Activated CD8-positive, alpha-beta T cell treated with anti-CD3 and anti-CD28 coated beads, Interleukin-2, amount 10 ng/mL, durations not matched to agents 7 days and 5 days (primary cell): Measurements from ENCODE around the gene JUNB. TPM values are rescaled to one million over a fixed set of nuclear protein-coding genes. Genes with fewer than 3 reads are reported as not detected.

Source experiments
- ATAC-seq: fragments of 150-1000 bp; cut with Tn5 transposase; one replicate; pipeline ENCODE4 v1.10.0; 2021; ENCODE audit warnings: moderate library complexity
- CTCF ChIA-PET: fragments of 350-600 bp; sonication (Branson Sonifier 250); formaldehyde crosslinking; loops from one replicate; lab custom pipeline; 2021; ENCODE audit warnings: antibody characterized with exemption; lab: Charles Lee
- POLR2A ChIA-PET: fragments of 350-600 bp; sonication (Branson Sonifier 250); formaldehyde crosslinking; loops from one replicate; lab custom pipeline; 2021; ENCODE audit warnings: antibody characterized with exemption; lab: Charles Lee
- DNase-seq: peaks from one replicate; pipeline ENCODE4 v3.0.0-alpha.2; 2020
- H3K27ac Mint-ChIP-seq: one replicate; pipeline ENCODE4 v1.8.0; 2021; ENCODE audit warnings: mild to moderate bottlenecking, mixed read lengths
- H3K27me3 Mint-ChIP-seq: one replicate; pipeline ENCODE4 v1.8.0; 2021; ENCODE audit warnings: low read depth, mixed read lengths
- H3K36me3 Mint-ChIP-seq: one replicate; pipeline ENCODE4 v1.8.0; 2021; ENCODE audit warnings: low read depth, mixed read lengths
- H3K4me1 Mint-ChIP-seq: one replicate; pipeline ENCODE4 v1.8.0; 2021; ENCODE audit warnings: low read depth, mixed read lengths
- H3K4me3 Mint-ChIP-seq: one replicate; pipeline ENCODE4 v1.8.0; 2021; ENCODE audit warnings: mild to moderate bottlenecking, mixed read lengths
- H3K9me3 Mint-ChIP-seq: one replicate; pipeline ENCODE4 v1.8.0; 2022; ENCODE audit warnings: mixed read lengths; ENCODE audit not compliant: insufficient read depth
- total RNA-seq, 2 experiments: library from RNA; stranded (reverse); gene quantifications; one replicate each; pipeline ENCODE4 v1.2.3, GENCODE V29; 2021

JUNB gene
- total RNA-seq, 2 experiments from 2014 or later = 90.4 to 92.9 TPM

- H3K27me3 Mint-ChIP-seq = peaks cover 5% of the 10 kb centered on the region
- POLR2A ChIA-PET = interaction anchor here (0.6 to 1.3 kb wide), 3 partner anchors 24 to 79 kb away, joined by 3 to 8 read pairs (median 7); partner anchors contain the start of gene TRIR
- peaks cover 11% of the 10 kb centered on the region for H3K4me1 Mint-ChIP-seq
- no peaks in the 10 kb centered on the region for H3K9me3 Mint-ChIP-seq
- peak; percentile 72 for DNase-seq
- H3K4me3 Mint-ChIP-seq = peak overlapping the region; percentile 31
- peak; percentile 83 for ATAC-seq
- CTCF ChIA-PET = interaction anchor here (0.6 to 15.9 kb wide), 32 partner anchors 8 to 262 kb away, joined by 3 to 383 read pairs (median 5); partner anchors contain the start of genes GCDH, GET3, JUNB and PRDX2
- H3K36me3 Mint-ChIP-seq = no peaks in the 10 kb centered on the region
- no peak overlapping the region for H3K27ac Mint-ChIP-seq
Measured at GRCh38 chr19:12757544-12758274, 33.6 kb upstream of the JUNB start.

- Mint-ChIP-seq H3K4me3 (no peak overlapping the region), H3K4me1 (peaks cover 11% of the 10 kb centered on the region)
- POLR2A ChIA-PET = interaction anchor here (0.6 to 1.3 kb wide), 3 partner anchors 26 to 36 kb away, joined by 4 to 7 read pairs (median 4); no protein-coding TSS in a partner anchor
Measured at GRCh38 chr19:12759686-12760085, 31.6 kb upstream of the JUNB start.

GRCh38 chr19:12763100-12763499 is 28.2 kb upstream of the JUNB start:
- Mint-ChIP-seq H3K27me3 (peaks cover 2% of the 10 kb centered on the region), H3K27ac (no peak overlapping the region), H3K4me3 (no peak overlapping the region), H3K9me3 (no peaks in the 10 kb centered on the region), H3K36me3 (peaks cover 2% of the 10 kb centered on the region), H3K4me1 (peaks cover 7% of the 10 kb centered on the region)
- ATAC-seq = no peak
- ChIA-PET CTCF (interaction anchor here (2.0 to 15.9 kb wide), 4 partner anchors 15 to 84 kb away, joined by 7 to 383 read pairs (median 134); partner anchors contain the start of genes GET3, JUNB and TRIR), POLR2A (interaction anchor here (0.8 to 1.1 kb wide), 2 partner anchors 29 to 33 kb away, joined by 3 read pairs; partner anchors contain the start of gene JUNB)
- DNase-seq = no peak

More at GRCh38 chr19:12759686-12760085, 31.6 kb upstream of the JUNB start:
- no peak for DNase-seq
- ATAC-seq = no peak
- Mint-ChIP-seq H3K9me3 (no peaks in the 10 kb centered on the region), H3K36me3 (peaks cover 2% of the 10 kb centered on the region), H3K27ac (no peak overlapping the region), H3K27me3 (peaks cover 5% of the 10 kb centered on the region)
- CTCF ChIA-PET = interaction anchor here (0.7 to 15.9 kb wide), 23 partner anchors 8 to 206 kb away, joined by 3 to 383 read pairs (median 5); partner anchors contain the start of genes BEST2, GET3, JUNB and PRDX2

GRCh38 chr19:12764698-12765097 is 26.6 kb upstream of the JUNB start:
- CTCF ChIA-PET = interaction anchor here (1.4 to 15.9 kb wide), 4 partner anchors 8 to 83 kb away, joined by 6 to 383 read pairs (median 134); partner anchors contain the start of genes GET3, JUNB and TRIR
- no peak overlapping the region for H3K4me3 Mint-ChIP-seq
- H3K4me1 Mint-ChIP-seq = peaks cover 9% of the 10 kb centered on the region
- DNase-seq (no peak), ATAC-seq (no peak)
- H3K9me3 Mint-ChIP-seq = no peaks in the 10 kb centered on the region
- no peaks in the 10 kb centered on the region for H3K27me3 Mint-ChIP-seq
- POLR2A ChIA-PET = interaction anchor here (0.7 to 1.6 kb wide), 4 partner anchors 27 to 117 kb away, joined by 3 to 5 read pairs (median 4); partner anchors contain the start of gene JUNB
- peaks cover 2% of the 10 kb centered on the region for H3K36me3 Mint-ChIP-seq
- H3K27ac Mint-ChIP-seq = no peak overlapping the region

- H3K4me1 Mint-ChIP-seq = peaks cover 12% of the 10 kb centered on the region
- ChIA-PET CTCF (interaction anchor here (0.7 to 15.9 kb wide), 13 partner anchors 8 to 81 kb away, joined by 3 to 383 read pairs (median 7); partner anchors contain the start of genes GET3, JUNB, THSD8 and TRIR), POLR2A (interaction anchor here (1.1 kb wide), 1 partner anchor 32 kb away, joined by 3 read pairs; no protein-coding TSS in a partner anchor)
- peak; percentile 78 for DNase-seq
- ATAC-seq = peak; percentile 83
- H3K9me3 Mint-ChIP-seq = no peaks in the 10 kb centered on the region
- H3K36me3 Mint-ChIP-seq = peaks cover 2% of the 10 kb centered on the region
- no peaks in the 10 kb centered on the region for H3K27me3 Mint-ChIP-seq
- no peak overlapping the region for H3K27ac Mint-ChIP-seq
- no peak overlapping the region for H3K4me3 Mint-ChIP-seq
Measured at GRCh38 chr19:12766051-12766521, 25.2 kb upstream of the JUNB start.

GRCh38 chr19:12767150-12767549 is 24.1 kb upstream of the JUNB start:
- H3K36me3 Mint-ChIP-seq = peaks cover 2% of the 10 kb centered on the region
- no peaks in the 10 kb centered on the region for H3K27me3 Mint-ChIP-seq
- no peak overlapping the region for H3K4me3 Mint-ChIP-seq
- ATAC-seq (no peak), DNase-seq (no peak)
- CTCF ChIA-PET = interaction anchor here (0.8 to 15.9 kb wide), 6 partner anchors 10 to 84 kb away, joined by 4 to 383 read pairs (median 38); partner anchors contain the start of genes GET3, JUNB and TRIR
- POLR2A ChIA-PET = interaction anchor here (1.1 to 1.3 kb wide), 2 partner anchors 29 to 30 kb away, joined by 3 read pairs; partner anchors contain the start of gene GET3
- no peaks in the 10 kb centered on the region for H3K9me3 Mint-ChIP-seq
- no peak overlapping the region for H3K27ac Mint-ChIP-seq
- peaks cover 15% of the 10 kb centered on the region for H3K4me1 Mint-ChIP-seq

- Mint-ChIP-seq H3K27ac (no peak overlapping the region), H3K4me3 (no peak overlapping the region), H3K36me3 (peaks cover 2% of the 10 kb centered on the region), H3K4me1 (peaks cover 18% of the 10 kb centered on the region), H3K9me3 (no peaks in the 10 kb centered on the region), H3K27me3 (no peaks in the 10 kb centered on the region)
- ATAC-seq = no peak
- ChIA-PET CTCF (interaction anchor here (0.8 to 15.9 kb wide), 5 partner anchors 10 to 84 kb away, joined by 4 to 383 read pairs (median 65); partner anchors contain the start of genes GET3, JUNB and TRIR), POLR2A (interaction anchor here (1.1 to 1.3 kb wide), 2 partner anchors 28 to 30 kb away, joined by 3 read pairs; partner anchors contain the start of gene GET3)
- no peak for DNase-seq
Measured at GRCh38 chr19:12767666-12768065, 23.6 kb upstream of the JUNB start.

GRCh38 chr19:12769689-12770088 is 21.6 kb upstream of the JUNB start:
- H3K36me3 Mint-ChIP-seq = no peaks in the 10 kb centered on the region
- POLR2A ChIA-PET = interaction anchor here (15.2 kb wide), 1 partner anchor 25 kb away, joined by 380 read pairs; the partner anchor contains the start of gene JUNB
- H3K4me3 Mint-ChIP-seq = no peak overlapping the region

GRCh38 chr19:12770922-12771321 is 20.4 kb upstream of the JUNB start:
- DNase-seq = no peak
- no peaks in the 10 kb centered on the region for H3K27me3 Mint-ChIP-seq
- no peaks in the 10 kb centered on the region for H3K36me3 Mint-ChIP-seq
- POLR2A ChIA-PET = interaction anchor here (15.2 kb wide), 1 partner anchor 23 kb away, joined by 380 read pairs; the partner anchor contains the start of gene JUNB
- no peak for ATAC-seq
- H3K4me1 Mint-ChIP-seq = peaks cover 24% of the 10 kb centered on the region
- H3K27ac Mint-ChIP-seq = no peak overlapping the region
- H3K4me3 Mint-ChIP-seq = no peak overlapping the region
- no peaks in the 10 kb centered on the region for H3K9me3 Mint-ChIP-seq
- CTCF ChIA-PET = interaction anchor here (1.9 to 3.7 kb wide), 2 partner anchors 10 to 13 kb away, joined by 9 to 19 read pairs; no protein-coding TSS in a partner anchor

More at GRCh38 chr19:12769689-12770088, 21.6 kb upstream of the JUNB start:
- Mint-ChIP-seq H3K27ac (no peak overlapping the region), H3K9me3 (no peaks in the 10 kb centered on the region), H3K27me3 (no peaks in the 10 kb centered on the region), H3K4me1 (peaks cover 24% of the 10 kb centered on the region)
- DNase-seq (peak; percentile 65), ATAC-seq (peak; percentile 70)
- CTCF ChIA-PET = interaction anchor here (0.7 to 14.4 kb wide), 4 partner anchors 9 to 36 kb away, joined by 3 to 383 read pairs (median 12); partner anchors contain the start of gene JUNB

- Mint-ChIP-seq H3K27me3 (no peaks in the 10 kb centered on the region), H3K4me1 (peaks cover 27% of the 10 kb centered on the region), H3K9me3 (no peaks in the 10 kb centered on the region), H3K4me3 (no peak overlapping the region), H3K36me3 (no peaks in the 10 kb centered on the region), H3K27ac (no peak overlapping the region)
- ChIA-PET CTCF (interaction anchor here (1.5 to 8.5 kb wide), 5 partner anchors 8 to 75 kb away, joined by 6 to 390 read pairs (median 9); partner anchors contain the start of gene JUNB), POLR2A (interaction anchor here (15.2 kb wide), 1 partner anchor 22 kb away, joined by 380 read pairs; the partner anchor contains the start of gene JUNB)
- ATAC-seq = no peak
- no peak for DNase-seq
Measured at GRCh38 chr19:12772323-12772722, 19.0 kb upstream of the JUNB start.
